GM19351 (cell line): ENCODE data around the gene PCBD2.
"Not testable (repeated sequence)": the region's sequence is repeated elsewhere in the genome, so short reads cannot be mapped to it uniquely, and the experiment has no call there.

Experiments
- ATAC-seq: cut with Tn5 transposase; IDR thresholded peaks from one replicate; pipeline ENCODE4 v1.9.1; 2021; ENCODE audit warnings: mild to moderate bottlenecking, moderate library complexity; ENCODE audit not compliant: unreplicated experiment

PCBD2 gene

DNA sequence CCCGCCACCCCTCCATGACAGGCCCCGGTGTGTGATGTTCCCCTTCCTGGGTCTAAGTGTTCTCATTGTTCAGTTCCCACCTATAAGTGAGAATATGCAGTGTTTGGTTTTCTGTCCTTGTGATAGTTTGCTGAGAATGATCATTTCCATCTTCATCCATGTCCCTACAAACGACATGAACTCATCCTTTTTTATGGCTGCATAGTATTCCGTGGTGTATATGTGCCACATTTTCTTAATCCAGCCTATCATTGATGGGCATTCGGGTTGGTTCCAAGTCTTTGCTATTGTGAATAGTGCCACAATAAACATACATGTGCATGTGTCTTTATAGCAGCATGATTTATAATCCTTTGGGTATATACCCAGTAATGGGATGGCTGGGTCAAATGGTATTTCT is 93.1 kb downstream of the PCBD2 start:
- not testable (repeated sequence) for ATAC-seq

DNA sequence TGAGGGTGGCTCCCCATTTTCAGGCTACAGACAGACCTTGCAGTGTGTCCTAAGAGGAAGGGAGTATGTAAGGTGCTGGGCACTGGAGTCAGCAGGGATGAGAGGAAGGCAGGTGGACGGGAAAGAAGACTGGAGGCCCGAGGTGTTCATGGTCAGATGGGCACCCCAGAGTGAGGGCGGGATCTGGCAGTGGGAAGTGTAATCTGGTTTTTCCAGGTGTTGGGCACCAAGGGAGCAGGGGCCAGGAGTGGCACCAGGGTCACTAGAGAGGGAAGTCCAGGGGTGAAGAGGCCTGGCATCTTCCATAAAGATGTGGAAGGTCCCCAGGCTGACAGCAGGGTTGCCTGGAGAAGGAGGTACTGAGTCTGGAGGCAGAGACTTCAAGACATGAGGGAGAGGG is 99.4 kb downstream of the PCBD2 start:
- no peak for ATAC-seq

DNA sequence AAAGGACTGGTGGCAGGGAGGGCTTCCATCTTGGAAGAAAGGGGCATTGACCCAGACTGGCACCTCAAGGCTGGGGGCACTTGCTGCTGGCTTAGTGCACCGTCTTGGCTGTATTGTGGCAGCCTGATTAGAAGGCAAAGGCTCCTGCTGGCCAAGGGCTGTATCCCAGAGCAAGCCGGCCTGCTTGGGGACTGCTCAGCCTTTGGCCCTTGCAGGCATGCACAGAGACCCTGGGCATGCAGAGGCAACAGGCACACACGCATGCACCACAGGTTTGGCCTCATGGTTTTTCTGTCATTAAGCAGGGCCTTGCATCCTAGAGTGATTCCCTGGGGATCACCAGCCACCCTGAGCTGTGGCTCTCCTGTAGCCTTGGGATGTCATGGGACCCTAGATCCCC is 100.1 kb downstream of the PCBD2 start:
- ATAC-seq, result no peak

DNA sequence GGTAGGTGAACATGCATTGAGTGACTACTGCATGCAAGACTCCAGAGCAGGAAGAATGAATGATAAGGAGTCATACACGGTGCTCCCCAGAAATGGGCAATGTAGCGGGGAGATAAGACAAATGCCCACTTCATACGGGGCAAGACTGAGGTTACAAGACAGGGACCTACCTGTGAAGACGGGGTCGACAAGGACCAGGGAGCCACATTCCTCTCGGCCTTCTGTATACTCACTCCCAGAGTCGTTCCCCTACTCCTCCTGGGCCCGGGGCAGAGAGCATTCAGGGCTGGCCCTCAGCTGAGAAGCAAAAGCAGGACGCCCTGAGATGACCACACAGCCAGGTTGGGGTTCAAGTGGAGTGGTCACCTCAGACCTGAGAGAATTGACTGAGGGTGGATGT is 102.4 kb downstream of the PCBD2 start:
- no peak for ATAC-seq

DNA sequence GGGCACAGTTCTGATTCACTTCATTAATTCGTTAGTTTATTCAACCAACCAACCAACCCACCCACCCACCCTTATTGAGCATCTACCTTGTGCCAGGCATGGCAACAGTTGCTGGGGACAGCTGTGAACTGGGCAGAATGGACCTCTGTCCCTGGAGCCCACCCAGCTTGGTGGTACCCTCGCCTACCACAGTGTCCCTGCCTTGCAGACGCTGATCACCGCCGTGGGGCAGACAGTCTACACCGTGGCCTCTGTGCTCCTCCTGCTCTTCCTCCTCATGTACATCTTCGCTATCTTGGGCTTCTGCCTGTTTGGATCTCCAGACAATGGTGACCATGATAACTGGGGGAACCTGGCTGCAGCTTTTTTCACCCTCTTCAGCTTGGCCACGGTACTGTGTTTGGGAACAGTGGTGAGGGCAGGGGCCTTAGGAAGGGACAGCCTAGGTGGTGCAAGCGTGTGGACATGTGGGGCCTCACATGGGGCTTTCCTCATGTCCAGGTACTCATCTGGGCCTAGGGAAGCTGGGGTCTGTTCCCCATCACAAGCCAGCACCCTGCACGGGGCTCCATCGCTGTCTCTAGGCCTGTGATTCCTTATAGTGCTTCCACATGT is 102.9 kb downstream of the PCBD2 start:
- no peak for ATAC-seq

DNA sequence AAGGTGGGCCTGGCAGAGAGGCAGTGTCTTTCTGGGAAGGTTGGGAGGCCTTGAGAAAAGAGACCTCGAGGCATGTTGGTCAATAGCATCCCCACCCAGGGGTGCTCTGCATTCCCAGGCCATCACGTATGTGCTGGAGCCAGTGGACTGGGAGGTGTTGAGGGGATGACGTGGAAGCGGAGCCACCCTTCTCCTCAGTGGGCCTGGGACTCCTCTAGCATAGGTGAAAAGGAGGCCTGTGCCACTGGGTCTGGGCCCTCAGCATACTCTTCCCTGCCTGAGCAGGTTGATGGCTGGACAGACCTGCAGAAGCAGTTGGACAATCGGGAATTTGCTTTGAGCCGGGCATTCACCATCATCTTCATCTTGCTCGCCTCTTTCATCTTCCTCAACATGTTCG is 103.6 kb downstream of the PCBD2 start:
- ATAC-seq, result no peak

DNA sequence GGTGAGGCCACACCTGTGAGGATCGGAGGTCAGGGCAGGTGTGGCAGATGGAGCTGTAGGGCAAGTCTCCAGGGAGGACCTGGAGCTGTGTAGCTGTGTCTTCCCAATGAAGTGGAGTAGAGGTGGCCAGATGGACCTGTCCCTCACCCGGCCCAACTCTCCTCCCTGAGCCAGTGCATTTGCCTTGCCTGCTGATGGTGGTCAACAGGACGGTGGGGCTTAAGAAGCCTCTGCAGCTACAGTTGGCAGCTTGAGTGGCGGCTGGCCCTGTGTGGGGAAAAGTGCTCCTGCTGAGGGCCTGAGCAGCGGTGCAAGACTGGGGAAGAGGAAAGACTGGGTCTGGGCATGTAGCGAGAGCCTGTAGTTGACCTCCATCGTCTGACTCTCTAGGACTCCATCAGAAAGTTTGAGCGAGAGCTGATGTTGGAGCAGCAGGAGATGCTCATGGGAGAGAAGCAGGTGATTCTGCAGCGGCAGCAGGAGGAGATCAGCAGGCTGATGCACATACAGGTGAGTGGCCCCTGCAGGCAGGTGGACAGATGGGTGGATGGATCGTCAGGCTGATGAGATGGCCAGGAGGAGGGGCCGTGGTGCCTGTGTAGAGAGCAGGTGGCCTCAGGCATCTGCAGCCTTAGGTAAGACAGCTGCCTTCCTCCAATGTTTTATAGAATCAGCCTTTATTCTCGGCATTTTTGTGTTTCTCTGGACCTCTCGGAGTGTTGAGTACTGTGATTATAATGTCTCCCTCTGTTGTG is 104.2 kb downstream of the PCBD2 start:
- no peak for ATAC-seq

DNA sequence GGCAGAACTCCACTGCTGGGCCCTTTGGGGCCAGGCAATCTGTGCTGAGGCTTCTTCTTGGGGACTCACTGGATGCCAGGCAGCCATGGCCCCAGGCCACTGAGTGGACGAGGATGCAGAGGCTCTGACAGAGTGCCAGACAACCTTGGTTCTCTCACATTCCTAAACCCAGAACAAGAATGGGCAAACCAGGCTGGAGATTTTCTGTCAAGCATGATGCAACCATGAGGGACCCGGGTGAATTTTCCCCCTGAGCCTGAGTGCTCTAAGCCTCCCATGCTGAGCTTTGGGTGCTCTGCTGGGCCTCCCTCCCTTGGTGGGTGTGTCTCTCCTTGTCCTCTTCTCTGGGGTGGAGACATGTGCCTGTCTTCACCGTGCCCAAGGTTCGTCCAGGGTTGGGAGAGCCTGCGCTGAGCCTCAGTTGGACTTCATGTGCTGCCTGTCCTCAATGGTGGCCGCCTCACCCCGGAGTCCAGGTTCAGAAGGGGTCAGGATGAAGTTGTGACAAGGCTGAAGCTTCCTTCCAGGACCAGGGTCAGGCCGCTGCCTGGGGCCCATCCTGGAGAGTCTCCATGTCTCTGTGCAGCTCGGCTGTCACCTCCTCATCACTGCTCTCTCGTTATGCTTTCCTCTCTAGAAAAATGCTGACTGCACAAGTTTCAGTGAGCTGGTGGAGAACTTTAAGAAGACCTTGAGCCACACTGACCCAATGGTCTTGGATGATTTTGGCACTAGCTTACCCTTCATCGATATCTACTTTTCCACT is 105.0 kb downstream of the PCBD2 start:
- ATAC-seq, result no peak

DNA sequence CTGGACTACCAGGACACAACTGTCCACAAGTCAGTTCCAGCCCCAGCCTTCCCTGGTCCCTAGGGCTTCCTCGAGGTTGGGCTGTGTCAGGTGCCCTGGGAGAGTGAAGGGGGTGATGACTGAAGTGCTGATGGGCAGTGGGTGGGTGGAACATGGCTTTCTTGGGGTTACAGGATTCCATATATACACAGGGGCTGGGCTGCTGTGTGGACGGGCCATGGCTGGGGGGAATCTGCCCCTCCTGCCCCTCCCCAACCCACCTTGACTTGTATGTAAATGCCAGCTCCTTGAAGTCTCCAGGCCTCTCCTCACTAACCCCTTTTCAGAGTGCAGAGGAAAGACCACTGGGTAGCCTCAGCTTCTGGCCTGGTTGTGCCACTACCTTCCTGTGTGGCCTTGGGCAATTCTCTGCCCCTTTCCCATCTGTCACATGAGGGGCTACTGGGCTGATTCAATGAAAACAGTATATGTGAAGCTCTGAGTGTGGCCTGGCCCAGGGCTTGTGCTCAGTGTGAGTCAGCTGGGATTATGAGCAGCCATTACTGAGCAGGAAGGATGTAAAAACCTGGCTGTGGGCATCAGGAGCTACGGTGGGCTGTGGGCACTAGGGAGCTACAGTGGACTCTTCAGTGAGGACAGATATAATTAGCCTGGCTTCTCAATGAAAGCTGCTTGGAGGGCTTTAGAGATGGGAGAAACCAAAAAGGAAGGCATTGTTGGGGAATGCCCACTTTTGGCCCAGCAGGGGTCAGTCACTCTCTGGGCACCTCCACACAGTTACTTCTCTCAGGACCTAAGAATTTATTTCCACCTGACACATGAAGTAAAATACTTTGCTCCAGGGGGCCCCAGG is 105.8 kb downstream of the PCBD2 start:
- ATAC-seq, result no peak

DNA sequence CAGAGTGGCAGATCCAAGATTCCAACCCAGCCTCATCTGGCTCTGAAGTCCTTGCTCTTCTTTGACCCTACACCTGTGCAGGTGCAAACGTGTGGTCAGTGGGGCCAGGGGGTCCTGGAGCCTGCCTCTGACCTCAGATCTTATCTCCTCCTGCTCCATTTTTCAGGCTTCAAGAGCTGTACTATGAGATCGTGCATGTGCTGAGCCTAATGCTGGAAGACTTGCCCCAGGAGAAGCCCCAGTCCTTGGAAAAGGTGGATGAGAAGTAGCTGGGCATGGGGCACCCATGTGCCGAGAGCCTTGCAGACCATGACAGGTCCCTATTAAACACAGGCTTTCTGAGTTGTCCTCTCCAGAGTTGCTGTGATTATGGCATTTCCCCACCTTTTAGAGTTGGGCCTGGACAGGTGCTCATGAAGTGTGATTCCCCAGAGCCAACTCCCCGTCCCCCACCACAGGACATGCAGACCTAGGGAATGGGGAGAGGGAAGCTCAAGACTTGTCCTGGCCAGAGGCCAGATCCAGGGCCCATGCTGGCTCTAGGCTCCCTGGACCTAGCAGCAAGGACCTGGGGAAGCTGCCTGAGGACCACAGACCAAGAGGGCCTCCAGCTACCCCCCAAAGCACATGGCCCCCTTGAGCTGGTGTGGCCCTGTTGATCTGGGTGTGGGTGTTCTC is 106.6 kb downstream of the PCBD2 start:
- no peak for ATAC-seq

DNA sequence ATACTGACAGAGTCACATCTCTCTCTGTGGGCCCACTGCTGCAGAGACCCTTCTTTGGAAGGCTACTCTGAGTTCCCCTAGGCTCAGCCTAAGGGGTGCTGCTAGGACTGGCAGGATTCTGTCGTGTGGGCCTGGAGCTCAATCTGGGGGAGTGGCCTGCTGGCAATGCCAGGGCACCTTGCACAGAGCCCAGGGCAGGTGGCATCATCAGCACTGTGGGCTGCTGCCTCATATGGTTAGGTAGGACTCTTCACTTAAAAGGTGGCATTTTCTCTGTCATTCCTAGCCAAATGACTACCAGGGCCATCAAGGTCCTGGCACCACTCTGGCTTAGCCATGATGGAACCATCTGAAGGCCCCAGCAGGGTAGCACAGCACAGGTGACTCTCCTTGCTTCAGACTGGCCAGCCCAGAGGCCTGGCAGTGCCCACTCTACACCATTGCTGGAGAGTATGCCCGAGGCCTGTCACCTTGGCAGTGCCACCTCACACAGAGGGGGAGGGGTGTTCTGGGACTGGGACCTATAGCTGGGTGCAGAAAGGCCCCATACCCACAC is 107.2 kb downstream of the PCBD2 start:
- no peak for ATAC-seq
